GM12878 (cell line): Measurements from ENCODE around the gene CCL2. TPM values are rescaled to one million over a fixed set of nuclear protein-coding genes. Genes with fewer than 3 reads are reported as not detected.

ENCODE experiments used
- ATAC-seq: fragments of 200-7000 bp; cut with Tn5 transposase; 3 replicates; pipeline ENCODE4 v1.9.1; 2020; ENCODE audit warnings: mild to moderate bottlenecking, moderate library complexity
- BruUV-seq: library from RNA; stranded (reverse); fragments of 400-500 nt; replicated peaks from 2 replicates; lab custom pipeline; 2021; lab: Mats Ljungman, UMichigan
- CTCF ChIA-PET: fragments of 300-600 bp; sonication (Branson Sonifier 250); formaldehyde crosslinking; extraction: SDS; loops from one replicate; lab custom pipeline; 2021; ENCODE audit warnings: inconsistent platforms; lab: Yijun Ruan, JAX
- POLR2A ChIA-PET: fragments of 350-600 bp; formaldehyde crosslinking; extraction: SDS; loops from one replicate; lab custom pipeline; 2021; ENCODE audit warnings: inconsistent platforms; lab: Charles Lee
- RAD21 ChIA-PET: fragments of 300-600 bp; sonication (Branson Sonifier 250); formaldehyde crosslinking; loops from one replicate; lab custom pipeline; 2023; ENCODE audit warnings: antibody characterized with exemption; ENCODE audit not compliant: unreplicated experiment; lab: Charles Lee
- SMC1A ChIA-PET: fragments of 300-600 bp; sonication (Branson Sonifier 250); formaldehyde crosslinking; loops from one replicate; lab custom pipeline; 2023; ENCODE audit not compliant: unreplicated experiment, uncharacterized antibody; lab: Charles Lee
- DNase-seq: peaks from one replicate; pipeline ENCODE4 v3.0.0-alpha.2; 2011; ENCODE audit warnings: low read depth, low spot score
- FAIRE-seq: peaks from 3 replicates; lab custom pipeline; 2011; peaks lifted over from hg19 to GRCh38; lab: Jason Lieb, UNC
- H2AFZ ChIP-seq: 2 replicates; pipeline ENCODE4 v1.6.0; 2011; ENCODE audit warnings: low read depth, low read length, control low read depth; ENCODE audit not compliant: control insufficient read depth
- H3K27ac ChIP-seq: 2 replicates; pipeline ENCODE4 v1.5.1; 2011; ENCODE audit warnings: control low read depth; ENCODE audit not compliant: control insufficient read depth, insufficient read depth
- H3K27me3 ChIP-seq, 2 experiments: replicated peaks in 1 of 2; 2 replicates each; pipeline versions ENCODE4 v1.6.0 to v1.6.1; 2011; ENCODE audit warnings: low read length in 1 of 2; ENCODE audit not compliant: control insufficient read depth in 2 of 2, insufficient read depth in 2 of 2
- H3K36me3 ChIP-seq, 2 experiments: 2 replicates each; pipeline ENCODE4 v1.5.1; 2011; ENCODE audit warnings: low read length in 1 of 2; ENCODE audit not compliant: control insufficient read depth in 2 of 2, insufficient read depth in 2 of 2
- H3K4me1 ChIP-seq: 2 replicates; pipeline ENCODE4 v1.6.1; 2011; ENCODE audit warnings: mild to moderate bottlenecking, low read length, moderate library complexity, mixed read lengths; ENCODE audit not compliant: control insufficient read depth, insufficient read depth
- H3K4me2 ChIP-seq: 2 replicates; pipeline ENCODE4 v1.6.0; 2011; ENCODE audit warnings: control low read depth; ENCODE audit not compliant: control insufficient read depth, insufficient read depth
- H3K4me3 ChIP-seq: fragments of 200-600 bp; sonication (generic); 2 replicates; pipeline ENCODE4 v1.5.1; 2016
- H3K79me2 ChIP-seq: 2 replicates; pipeline ENCODE4 v1.6.0; 2011; ENCODE audit warnings: low read length; ENCODE audit not compliant: control insufficient read depth, insufficient read depth
- H3K9ac ChIP-seq: 2 replicates; pipeline ENCODE4 v1.8.0; 2011; ENCODE audit warnings: low read length, control low read depth, mixed read lengths; ENCODE audit not compliant: control insufficient read depth, insufficient read depth
- H3K9me3 ChIP-seq: replicated peaks from 3 replicates; pipeline ENCODE4 v1.5.1; 2011; ENCODE audit warnings: mild to moderate bottlenecking, low read length; ENCODE audit not compliant: control insufficient read depth, insufficient read depth
- H4K20me1 ChIP-seq: 2 replicates; pipeline ENCODE4 v1.6.0; 2011; ENCODE audit not compliant: control insufficient read depth, insufficient read depth
- DPF2 ChIP-seq: fragments of 450-650 bp; IDR thresholded peaks from 2 replicates; pipeline ENCODE4 v1.6.1; 2017; ENCODE audit warnings: mild to moderate bottlenecking
- ESRRA ChIP-seq: IDR thresholded peaks from 2 replicates; pipeline ENCODE4 v1.6.1; 2012; ENCODE audit warnings: mild to moderate bottlenecking, low read length, improper control_type of control experiment
- EZH2 ChIP-seq: IDR thresholded peaks from 2 replicates; pipeline ENCODE4 v1.6.1; 2012; ENCODE audit warnings: low read depth, mild to moderate bottlenecking, control low read depth, inconsistent platforms, low read length, borderline replicate concordance; ENCODE audit not compliant: control insufficient read depth
- HCFC1 ChIP-seq: fragments of 150-350 bp; IDR thresholded peaks from 2 replicates; pipeline ENCODE4 v1.6.1; 2014; ENCODE audit warnings: low read length
- IRF3 ChIP-seq: fragments of 450-650 bp; IDR thresholded peaks from 2 replicates; pipeline ENCODE4 v1.6.1; 2014; ENCODE audit warnings: mild to moderate bottlenecking
- IRF4 ChIP-seq: IDR thresholded peaks from 2 replicates; pipeline ENCODE4 v1.6.1; 2011; ENCODE audit warnings: low read depth, low read length
- NFYB ChIP-seq: IDR thresholded peaks from 2 replicates; pipeline ENCODE4 v1.6.1; 2011; ENCODE audit warnings: low read depth, mild to moderate bottlenecking, low read length, improper control_type of control experiment, moderate library complexity; ENCODE audit not compliant: insufficient read depth
- RCOR1 ChIP-seq: conservative IDR thresholded peaks from 2 replicates; pipeline ENCODE4 v1.6.1; 2012; ENCODE audit warnings: low read depth, low read length, improper control_type of control experiment
- RELB ChIP-seq: fragments of 450-650 bp; IDR thresholded peaks from 2 replicates; pipeline ENCODE4 v1.6.1; 2017; ENCODE audit warnings: low read depth, mild to moderate bottlenecking, moderate library complexity
- REST ChIP-seq: IDR thresholded peaks from 2 replicates; pipeline ENCODE4 v1.6.1; 2012; ENCODE audit warnings: mild to moderate bottlenecking, low read depth, low read length
- TCF7 ChIP-seq: IDR thresholded peaks from 2 replicates; pipeline ENCODE4 v1.6.1; 2014; ENCODE audit warnings: antibody characterized with exemption, borderline replicate concordance
- USF2 ChIP-seq: IDR thresholded peaks from 2 replicates; pipeline ENCODE4 v1.6.1; 2011; ENCODE audit warnings: low read depth, low read length, improper control_type of control experiment, borderline replicate concordance
- YBX1 ChIP-seq: fragments of 450-650 bp; IDR thresholded peaks from 2 replicates; pipeline ENCODE4 v1.6.1; 2016; ENCODE audit warnings: antibody characterized with exemption
- ZNF207 ChIP-seq: fragments of 450-650 bp; IDR thresholded peaks from 2 replicates; pipeline ENCODE4 v1.6.1; 2014; ENCODE audit warnings: antibody characterized with exemption, mild to moderate bottlenecking, borderline replicate concordance
- ZNF24 ChIP-seq: fragments of 450-650 bp; IDR thresholded peaks from 2 replicates; pipeline ENCODE4 v1.6.1; 2017; ENCODE audit warnings: antibody characterized with exemption, mild to moderate bottlenecking
- ZNF384 ChIP-seq: IDR thresholded peaks from 2 replicates; pipeline ENCODE4 v1.6.1; 2012; ENCODE audit warnings: low read depth, mild to moderate bottlenecking, low read length, improper control_type of control experiment, borderline replicate concordance
- ZNF622 ChIP-seq: fragments of 450-650 bp; IDR thresholded peaks from 2 replicates; pipeline ENCODE4 v1.6.1; 2017; ENCODE audit warnings: mild to moderate bottlenecking, inconsistent platforms
- WGBS: methylation state at CpG from one replicate; pipeline ENCODE4 v1.1.6; 2016; ENCODE audit warnings: low lambda C conversion rate; ENCODE audit not compliant: insufficient replicate concordance, insufficient coverage; ENCODE audit errors: missing lambda C conversion rate; 5-methylcytosine and 5-hydroxymethylcytosine counted together
- in situ Hi-C: fragments of 300-500 bp; cut with MboI; formaldehyde crosslinking; loops from 9 replicates; pipeline ENCODE4 v1.14.3; 2018; ENCODE audit warnings: mixed read lengths
- intact Hi-C: fragments of 100-400 bp; cut with micrococcal nuclease; formaldehyde crosslinking; loops from one replicate; pipeline ENCODE4 v1.14.2; 2022; ENCODE audit not compliant: unreplicated experiment
- polyA plus RNA-seq, 11 experiments: library from polyadenylated mRNA; depleted of rRNA in 4 of 11; unstranded in 6 of 11; stranded (reverse) in 5 of 11; fragments of >200 nt; fragmentation: Nextera tagmentation in 4 of 11; fragmentation: Illumina TruSeq in 1 of 11; extraction: Ambion mirVana in 4 of 11; extraction: Trizol in 1 of 11; gene quantifications; 1 replicate in 1 of 11; 2 replicates in 10 of 11; pipeline versions ENCODE4 v1.2.1 to v1.2.3, GENCODE V29; 2011 to 2016; ENCODE audit warnings: inconsistent platforms in 2 of 11, missing spikeins in 2 of 11, low read depth in 1 of 11
- total RNA-seq, 4 experiments: library from RNA; depleted of rRNA in 3 of 4; stranded (reverse); fragments of >200 nt in 3 of 4; fragmentation: Illumina TruSeq in 1 of 4; extraction: Trizol in 1 of 4; gene quantifications; 2 replicates each; pipeline versions ENCODE4 v1.2.1 to v1.2.3, GENCODE V29; 2013 to 2021

CCL2 gene
- total and polyA plus RNA-seq, 10 of the 15 experiments (the other 5 are each of a cell fraction or from before 2014, with no cell fraction given) = 0.16 to 0.18 TPM; not detected in 8

- no peak for TF ChIP-seq ZNF384
- TF ChIP-seq DPF2 = no peak
These were observed 30.3 kb downstream of the CCL2 start, which contains the start of gene CCL11 (continued) for GRCh38 chr17:34285286-34285792.

- TF ChIP-seq ZNF24 (no peak), RCOR1 (no peak), USF2 (no peak), ZNF207 (no peak), IRF4 (no peak), RELB (no peak), REST (no peak), IRF3 (no peak), ZNF622 (no peak), EZH2 (no peak), YBX1 (no peak), TCF7 (no peak), ESRRA (no peak), HCFC1 (no peak), NFYB (no peak)
- no peaks in the 10 kb centered on the region for H3K4me1 ChIP-seq
- H3K79me2 ChIP-seq = no peaks in the 10 kb centered on the region
- no peak overlapping the region for H3K9ac ChIP-seq
- FAIRE-seq (no peak), ATAC-seq (no peak), DNase-seq (no peak)
- intact Hi-C loops = no loop called here
- in situ Hi-C loops = no loop called here
- no peak overlapping the region for H3K4me2 ChIP-seq
- SMC1A ChIA-PET = no interaction called here
- RAD21 ChIA-PET = no interaction called here
- H3K27ac ChIP-seq = no peak overlapping the region
- H2AFZ ChIP-seq = no peak overlapping the region
- no peaks in the 10 kb centered on the region for H4K20me1 ChIP-seq
- CTCF ChIA-PET = no interaction called here
- WGBS = 0% methylated on average over 2 of the region's 2 CpGs
- POLR2A ChIA-PET = no interaction called here
- H3K36me3 ChIP-seq = no peaks in the 10 kb centered on the region
- BruUV-seq = no TSS peak
- H3K4me3 ChIP-seq = no peak overlapping the region
- no peaks in the 10 kb centered on the region for H3K9me3 ChIP-seq
- H3K27me3 ChIP-seq = 0 out of 4 replicates have a peak, but pooled peaks cover 0 to 5% of the 10 kb centered on the region in 2 experiments
These were observed 32.8 kb downstream of the CCL2 start for GRCh38 chr17:34287875-34288274.
